WTC11 (cell line): ENCODE measurements around the gene RASSF4.

ENCODE experiments used
- ESRRA ChIP-seq: sonication (generic); formaldehyde crosslinking; IDR thresholded peaks from 2 replicates; pipeline ENCODE4 v1.8.1; 2022; ENCODE audit warnings: mild to moderate bottlenecking, missing genetic modification reagents, borderline replicate concordance
- JUN ChIP-seq: sonication (generic); formaldehyde crosslinking; IDR thresholded peaks from 2 replicates; pipeline ENCODE4 v1.8.0; 2023; ENCODE audit warnings: mild to moderate bottlenecking, missing genetic modification reagents
- NFE2L1 ChIP-seq: sonication (generic); formaldehyde crosslinking; IDR thresholded peaks from 2 replicates; pipeline ENCODE4 v1.8.1; 2023; ENCODE audit warnings: missing genetic modification reagents
- RELA ChIP-seq: sonication (generic); formaldehyde crosslinking; IDR thresholded peaks from 2 replicates; pipeline ENCODE4 v1.8.1; 2022; ENCODE audit warnings: missing genetic modification reagents, mild to moderate bottlenecking, borderline replicate concordance
- SMAD4 ChIP-seq: sonication (generic); formaldehyde crosslinking; IDR thresholded peaks from 2 replicates; pipeline ENCODE4 v1.8.0; 2022; ENCODE audit warnings: mild to moderate bottlenecking, missing genetic modification reagents
- SP1 ChIP-seq: sonication (generic); formaldehyde crosslinking; conservative IDR thresholded peaks from 2 replicates; pipeline ENCODE4 v1.8.1; 2022; ENCODE audit warnings: missing genetic modification reagents
- ZNF121 ChIP-seq: sonication (generic); formaldehyde crosslinking; IDR thresholded peaks from 2 replicates; pipeline ENCODE4 v1.8.0; 2023; ENCODE audit warnings: missing genetic modification reagents
- TF ChIP-seq, protein P1 (sequence below): fragments of 200-600 bp; IDR thresholded peaks from 2 replicates; pipeline ENCODE4 v1.8.0; 2022; ENCODE audit warnings: antibody characterized with exemption
- TF ChIP-seq, protein P2 (sequence below): fragments of 250-450 bp; sonication (Bioruptor Pico); IDR thresholded peaks from 2 replicates; pipeline ENCODE4 v2.1.2; 2022; ENCODE audit warnings: mild to moderate bottlenecking, moderate library complexity
- TF ChIP-seq, protein P3 (sequence below): sonication (generic); formaldehyde crosslinking; IDR thresholded peaks from 2 replicates; pipeline ENCODE4 v1.8.0; 2022; ENCODE audit warnings: mild to moderate bottlenecking, missing genetic modification reagents
- TF ChIP-seq, protein P4 (sequence below): sonication (generic); formaldehyde crosslinking; IDR thresholded peaks from 2 replicates; pipeline ENCODE4 v1.8.1; 2022; ENCODE audit warnings: low read depth, missing genetic modification reagents, borderline replicate concordance
- TF ChIP-seq, protein P5 (sequence below): fragments of 250-450 bp; sonication (Bioruptor Pico); IDR thresholded peaks from 2 replicates; pipeline ENCODE4 v1.9.0; 2021; ENCODE audit warnings: mild to moderate bottlenecking
- TF ChIP-seq, protein P6 (sequence below): sonication (generic); formaldehyde crosslinking; IDR thresholded peaks from 2 replicates; pipeline ENCODE4 v1.8.1; 2023; ENCODE audit warnings: mild to moderate bottlenecking, missing genetic modification reagents, moderate library complexity

DNA sequence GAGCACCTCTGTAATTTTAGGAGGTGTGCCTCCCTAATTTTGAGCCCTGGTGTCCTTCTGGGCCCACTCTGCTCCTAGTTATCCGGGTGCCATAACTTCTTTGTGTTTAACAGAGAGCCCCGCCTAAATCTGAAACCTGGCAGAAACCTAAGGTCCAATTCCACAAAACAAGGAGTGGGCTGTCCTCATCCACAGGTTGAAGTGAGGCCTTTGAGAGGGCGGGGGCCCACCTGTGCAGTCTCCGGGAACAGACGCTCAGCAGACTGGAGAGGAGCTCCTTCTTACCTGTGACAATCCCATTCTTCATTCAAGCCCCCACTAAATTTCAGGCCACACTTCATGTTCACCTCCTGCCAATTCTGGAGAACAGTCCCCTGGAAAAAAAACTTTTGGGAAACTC, 37.6 kb upstream of the RASSF4 start:
- TF ChIP-seq RELA (CRISPR knock-in tag) (no peak), SMAD4 (no peak), ZNF121 (no peak), JUN (no peak), ESRRA (no peak), NFE2L1 (CRISPR knock-in tag) (no peak), SP1 (CRISPR knock-in tag) (no peak)
- TF ChIP-seq, protein P1, sequence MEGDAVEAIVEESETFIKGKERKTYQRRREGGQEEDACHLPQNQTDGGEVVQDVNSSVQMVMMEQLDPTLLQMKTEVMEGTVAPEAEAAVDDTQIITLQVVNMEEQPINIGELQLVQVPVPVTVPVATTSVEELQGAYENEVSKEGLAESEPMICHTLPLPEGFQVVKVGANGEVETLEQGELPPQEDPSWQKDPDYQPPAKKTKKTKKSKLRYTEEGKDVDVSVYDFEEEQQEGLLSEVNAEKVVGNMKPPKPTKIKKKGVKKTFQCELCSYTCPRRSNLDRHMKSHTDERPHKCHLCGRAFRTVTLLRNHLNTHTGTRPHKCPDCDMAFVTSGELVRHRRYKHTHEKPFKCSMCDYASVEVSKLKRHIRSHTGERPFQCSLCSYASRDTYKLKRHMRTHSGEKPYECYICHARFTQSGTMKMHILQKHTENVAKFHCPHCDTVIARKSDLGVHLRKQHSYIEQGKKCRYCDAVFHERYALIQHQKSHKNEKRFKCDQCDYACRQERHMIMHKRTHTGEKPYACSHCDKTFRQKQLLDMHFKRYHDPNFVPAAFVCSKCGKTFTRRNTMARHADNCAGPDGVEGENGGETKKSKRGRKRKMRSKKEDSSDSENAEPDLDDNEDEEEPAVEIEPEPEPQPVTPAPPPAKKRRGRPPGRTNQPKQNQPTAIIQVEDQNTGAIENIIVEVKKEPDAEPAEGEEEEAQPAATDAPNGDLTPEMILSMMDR, result no peak
- TF ChIP-seq, protein P2, sequence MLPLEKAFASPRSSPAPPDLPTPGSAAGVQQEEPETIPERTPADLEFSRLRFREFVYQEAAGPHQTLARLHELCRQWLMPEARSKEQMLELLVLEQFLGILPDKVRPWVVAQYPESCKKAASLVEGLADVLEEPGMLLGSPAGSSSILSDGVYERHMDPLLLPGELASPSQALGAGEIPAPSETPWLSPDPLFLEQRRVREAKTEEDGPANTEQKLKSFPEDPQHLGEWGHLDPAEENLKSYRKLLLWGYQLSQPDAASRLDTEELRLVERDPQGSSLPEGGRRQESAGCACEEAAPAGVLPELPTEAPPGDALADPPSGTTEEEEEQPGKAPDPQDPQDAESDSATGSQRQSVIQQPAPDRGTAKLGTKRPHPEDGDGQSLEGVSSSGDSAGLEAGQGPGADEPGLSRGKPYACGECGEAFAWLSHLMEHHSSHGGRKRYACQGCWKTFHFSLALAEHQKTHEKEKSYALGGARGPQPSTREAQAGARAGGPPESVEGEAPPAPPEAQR (CRISPR knock-in tag), result no peak
- TF ChIP-seq, protein P3, sequence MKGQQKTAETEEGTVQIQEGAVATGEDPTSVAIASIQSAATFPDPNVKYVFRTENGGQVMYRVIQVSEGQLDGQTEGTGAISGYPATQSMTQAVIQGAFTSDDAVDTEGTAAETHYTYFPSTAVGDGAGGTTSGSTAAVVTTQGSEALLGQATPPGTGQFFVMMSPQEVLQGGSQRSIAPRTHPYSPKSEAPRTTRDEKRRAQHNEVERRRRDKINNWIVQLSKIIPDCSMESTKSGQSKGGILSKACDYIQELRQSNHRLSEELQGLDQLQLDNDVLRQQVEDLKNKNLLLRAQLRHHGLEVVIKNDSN (CRISPR knock-in tag), result no peak
- TF ChIP-seq, protein P4, sequence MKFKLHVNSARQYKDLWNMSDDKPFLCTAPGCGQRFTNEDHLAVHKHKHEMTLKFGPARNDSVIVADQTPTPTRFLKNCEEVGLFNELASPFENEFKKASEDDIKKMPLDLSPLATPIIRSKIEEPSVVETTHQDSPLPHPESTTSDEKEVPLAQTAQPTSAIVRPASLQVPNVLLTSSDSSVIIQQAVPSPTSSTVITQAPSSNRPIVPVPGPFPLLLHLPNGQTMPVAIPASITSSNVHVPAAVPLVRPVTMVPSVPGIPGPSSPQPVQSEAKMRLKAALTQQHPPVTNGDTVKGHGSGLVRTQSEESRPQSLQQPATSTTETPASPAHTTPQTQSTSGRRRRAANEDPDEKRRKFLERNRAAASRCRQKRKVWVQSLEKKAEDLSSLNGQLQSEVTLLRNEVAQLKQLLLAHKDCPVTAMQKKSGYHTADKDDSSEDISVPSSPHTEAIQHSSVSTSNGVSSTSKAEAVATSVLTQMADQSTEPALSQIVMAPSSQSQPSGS (CRISPR knock-in tag), result no peak
- TF ChIP-seq, protein P5, sequence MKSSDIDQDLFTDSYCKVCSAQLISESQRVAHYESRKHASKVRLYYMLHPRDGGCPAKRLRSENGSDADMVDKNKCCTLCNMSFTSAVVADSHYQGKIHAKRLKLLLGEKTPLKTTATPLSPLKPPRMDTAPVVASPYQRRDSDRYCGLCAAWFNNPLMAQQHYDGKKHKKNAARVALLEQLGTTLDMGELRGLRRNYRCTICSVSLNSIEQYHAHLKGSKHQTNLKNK (CRISPR knock-in tag), result no peak
- TF ChIP-seq, protein P6, sequence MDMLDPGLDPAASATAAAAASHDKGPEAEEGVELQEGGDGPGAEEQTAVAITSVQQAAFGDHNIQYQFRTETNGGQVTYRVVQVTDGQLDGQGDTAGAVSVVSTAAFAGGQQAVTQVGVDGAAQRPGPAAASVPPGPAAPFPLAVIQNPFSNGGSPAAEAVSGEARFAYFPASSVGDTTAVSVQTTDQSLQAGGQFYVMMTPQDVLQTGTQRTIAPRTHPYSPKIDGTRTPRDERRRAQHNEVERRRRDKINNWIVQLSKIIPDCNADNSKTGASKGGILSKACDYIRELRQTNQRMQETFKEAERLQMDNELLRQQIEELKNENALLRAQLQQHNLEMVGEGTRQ, result no peak
